Endothelial cell (in vitro differentiated cells): ENCODE measurements around the gene PPP1R3C. TPM values are rescaled to one million over a fixed set of nuclear protein-coding genes. Genes with fewer than 3 reads are reported as not detected.
A peak's percentile ranks its signal among the peaks of the same experiment; 100 is the strongest.

Source experiments
- DNase-seq: peaks from one replicate; pipeline ENCODE4 v3.0.0; 2021; ENCODE audit warnings: low spot score
- H3K27ac Mint-ChIP-seq: one replicate; pipeline ENCODE4 v1.8.0; 2021; ENCODE audit warnings: mixed read lengths, inconsistent platforms; ENCODE audit not compliant: unreplicated experiment
- H3K27me3 Mint-ChIP-seq: one replicate; pipeline ENCODE4 v1.8.0; 2021; ENCODE audit warnings: mild to moderate bottlenecking, moderate library complexity, mixed read lengths, inconsistent platforms; ENCODE audit not compliant: unreplicated experiment
- H3K36me3 Mint-ChIP-seq: one replicate; pipeline ENCODE4 v1.8.0; 2021; ENCODE audit warnings: mild to moderate bottlenecking, low read depth, mixed read lengths, inconsistent platforms; ENCODE audit not compliant: unreplicated experiment
- H3K4me1 Mint-ChIP-seq: one replicate; pipeline ENCODE4 v1.8.0; 2021; ENCODE audit warnings: mild to moderate bottlenecking, mixed read lengths, inconsistent platforms; ENCODE audit not compliant: unreplicated experiment
- H3K4me3 Mint-ChIP-seq: one replicate; pipeline ENCODE4 v1.8.0; 2021; ENCODE audit warnings: mild to moderate bottlenecking, mixed read lengths, inconsistent platforms; ENCODE audit not compliant: unreplicated experiment
- H3K9me3 Mint-ChIP-seq: one replicate; pipeline ENCODE4 v1.8.0; 2021; ENCODE audit warnings: mixed read lengths, inconsistent platforms; ENCODE audit not compliant: unreplicated experiment
- CTCF ChIP-seq: fragments of 200-600 bp; sonication (generic); IDR thresholded peaks from one replicate; pipeline ENCODE4 v1.5.0; 2021; ENCODE audit warnings: antibody characterized with exemption; ENCODE audit not compliant: unreplicated experiment
- total RNA-seq: library from RNA; stranded (reverse); fragmentation: NEBNext Ultra II Directional; extraction: Animal tissue kit (Norgen Biotek cat#: 25700); gene quantifications from one replicate; pipeline ENCODE4 v1.2.1, GENCODE V29; 2021; ENCODE audit not compliant: unreplicated experiment

The PPP1R3C gene
- total RNA-seq, 1 donor from 2014 or later: 0.31 TPM

GRCh38 chr10:91636892-91637291, 4.0 kb upstream of the PPP1R3C start:
- TF ChIP-seq CTCF: no peak
- H3K4me3 Mint-ChIP-seq: no peak overlapping the region
- peaks cover 4% of the 10 kb centered on the region for H3K4me1 Mint-ChIP-seq
- no peaks in the 10 kb centered on the region for H3K36me3 Mint-ChIP-seq
- H3K27me3 Mint-ChIP-seq: no peaks in the 10 kb centered on the region
- no peak for DNase-seq
- H3K9me3 Mint-ChIP-seq: no peaks in the 10 kb centered on the region
- no peak overlapping the region for H3K27ac Mint-ChIP-seq

DNA sequence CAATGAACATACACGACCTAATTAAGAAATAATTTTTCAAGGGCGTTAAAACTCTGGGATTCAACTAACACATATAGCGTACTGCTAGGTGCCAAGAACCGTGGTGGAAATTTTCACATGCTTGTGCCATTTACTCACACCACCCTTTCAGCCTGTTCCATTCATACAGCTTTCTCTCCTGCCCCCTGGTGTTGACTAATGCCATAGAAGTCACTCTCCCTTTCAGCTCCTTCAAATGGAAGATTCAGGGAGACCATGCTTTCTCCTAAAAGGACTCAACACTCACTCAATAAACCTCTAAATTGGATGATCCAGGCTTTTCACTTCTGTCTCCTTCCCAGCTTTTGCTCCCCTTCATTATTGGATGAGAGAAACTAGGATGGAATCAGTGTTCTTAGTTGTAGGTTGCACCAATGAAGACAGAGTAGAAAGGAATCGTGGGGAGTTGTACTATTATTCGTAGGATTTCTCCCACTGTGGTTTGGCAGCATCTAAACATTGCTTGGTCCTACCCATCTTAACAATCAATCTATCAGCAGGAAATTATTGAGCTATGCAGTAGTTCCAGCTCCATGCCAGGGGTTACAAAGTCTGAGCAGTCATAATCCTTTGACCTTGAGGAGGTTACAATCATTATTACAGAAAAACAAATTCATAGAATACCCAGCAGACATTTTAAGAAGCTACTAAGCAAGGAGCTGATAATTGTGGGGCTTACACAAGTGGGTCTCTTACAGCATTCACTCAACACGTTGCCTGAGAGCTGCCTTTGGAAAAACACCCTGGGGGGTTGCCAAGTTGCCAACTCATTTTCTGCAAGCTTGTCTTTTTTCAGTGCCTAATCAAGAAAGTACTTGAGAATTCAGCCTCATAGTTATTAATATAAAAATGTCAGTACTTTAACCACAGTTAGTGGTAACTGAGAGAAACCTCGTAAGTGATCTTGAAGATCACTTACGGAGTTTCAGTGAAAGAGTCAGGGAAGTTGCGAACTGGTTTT, 2.8 kb upstream of the PPP1R3C start:
- peak; percentile 70 for DNase-seq
- Mint-ChIP-seq H3K36me3 (no peaks in the 10 kb centered on the region), H3K27ac (no peak overlapping the region), H3K27me3 (no peaks in the 10 kb centered on the region), H3K4me3 (no peak overlapping the region), H3K4me1 (peaks cover 4% of the 10 kb centered on the region), H3K9me3 (no peaks in the 10 kb centered on the region)
- peak; percentile 64 for TF ChIP-seq CTCF

- Mint-ChIP-seq H3K36me3 (no peaks in the 10 kb centered on the region), H3K9me3 (no peaks in the 10 kb centered on the region), H3K27ac (no peak overlapping the region), H3K4me1 (peaks cover 4% of the 10 kb centered on the region), H3K4me3 (no peak overlapping the region), H3K27me3 (no peaks in the 10 kb centered on the region)
- DNase-seq: no peak
- TF ChIP-seq CTCF: no peak
Observed at GRCh38 chr10:91634898-91635297, 2.0 kb upstream of the PPP1R3C start.

- H3K4me3 Mint-ChIP-seq: no peak overlapping the region
- no peaks in the 10 kb centered on the region for H3K36me3 Mint-ChIP-seq
- TF ChIP-seq CTCF: no peak
- no peaks in the 10 kb centered on the region for H3K9me3 Mint-ChIP-seq
- H3K4me1 Mint-ChIP-seq: peaks cover 4% of the 10 kb centered on the region
- no peaks in the 10 kb centered on the region for H3K27me3 Mint-ChIP-seq
- DNase-seq: no peak
- no peak overlapping the region for H3K27ac Mint-ChIP-seq
Observed at GRCh38 chr10:91634246-91634645, 1.4 kb upstream of the PPP1R3C start.

GRCh38 chr10:91630625-91631024, 2.2 kb downstream of the PPP1R3C start:
- no peaks in the 10 kb centered on the region for H3K9me3 Mint-ChIP-seq
- peaks cover 4% of the 10 kb centered on the region for H3K4me1 Mint-ChIP-seq
- H3K27ac Mint-ChIP-seq: no peak overlapping the region
- DNase-seq: no peak
- no peaks in the 10 kb centered on the region for H3K36me3 Mint-ChIP-seq
- H3K27me3 Mint-ChIP-seq: no peaks in the 10 kb centered on the region
- H3K4me3 Mint-ChIP-seq: no peak overlapping the region
- TF ChIP-seq CTCF: no peak
